ENCODE measurements around the gene EPB41L5. TPM values are rescaled to one million over a fixed set of nuclear protein-coding genes. Genes with fewer than 3 reads are reported as not detected.

EPB41L5 gene
- total and polyA plus RNA-seq, 9 of the 15 experiments (the other 6 are each of a cell fraction or from before 2014, with no cell fraction given): 2.3 to 14.1 (median 8.2) TPM

DNA sequence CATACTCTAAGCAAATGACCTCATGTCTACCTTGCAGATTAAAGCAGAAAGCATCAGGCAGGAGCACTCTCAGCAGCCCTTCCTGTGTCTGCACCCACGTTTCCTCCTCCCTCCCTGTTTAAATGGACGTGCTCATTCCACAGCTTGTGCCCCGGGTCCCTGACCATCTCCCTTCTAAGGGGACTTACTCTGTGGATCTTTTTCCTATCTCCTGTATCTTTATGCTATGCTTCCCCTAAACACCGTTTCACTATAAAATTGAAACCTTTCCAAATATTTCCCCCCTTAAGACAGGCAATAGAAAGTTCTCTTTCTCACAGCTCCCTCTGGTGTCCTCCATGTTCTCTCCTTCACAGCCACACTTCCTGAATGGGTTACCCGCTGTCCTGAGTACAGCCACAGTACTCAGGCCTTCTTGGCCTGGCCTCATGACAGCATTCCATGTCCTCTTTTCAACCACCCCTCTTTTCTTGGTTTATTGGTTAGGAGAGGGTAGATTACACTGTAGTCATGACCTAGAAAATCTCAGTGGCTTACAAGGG, 169.2 kb downstream of the EPB41L5 start (continued):
- TF ChIP-seq, protein P1, sequence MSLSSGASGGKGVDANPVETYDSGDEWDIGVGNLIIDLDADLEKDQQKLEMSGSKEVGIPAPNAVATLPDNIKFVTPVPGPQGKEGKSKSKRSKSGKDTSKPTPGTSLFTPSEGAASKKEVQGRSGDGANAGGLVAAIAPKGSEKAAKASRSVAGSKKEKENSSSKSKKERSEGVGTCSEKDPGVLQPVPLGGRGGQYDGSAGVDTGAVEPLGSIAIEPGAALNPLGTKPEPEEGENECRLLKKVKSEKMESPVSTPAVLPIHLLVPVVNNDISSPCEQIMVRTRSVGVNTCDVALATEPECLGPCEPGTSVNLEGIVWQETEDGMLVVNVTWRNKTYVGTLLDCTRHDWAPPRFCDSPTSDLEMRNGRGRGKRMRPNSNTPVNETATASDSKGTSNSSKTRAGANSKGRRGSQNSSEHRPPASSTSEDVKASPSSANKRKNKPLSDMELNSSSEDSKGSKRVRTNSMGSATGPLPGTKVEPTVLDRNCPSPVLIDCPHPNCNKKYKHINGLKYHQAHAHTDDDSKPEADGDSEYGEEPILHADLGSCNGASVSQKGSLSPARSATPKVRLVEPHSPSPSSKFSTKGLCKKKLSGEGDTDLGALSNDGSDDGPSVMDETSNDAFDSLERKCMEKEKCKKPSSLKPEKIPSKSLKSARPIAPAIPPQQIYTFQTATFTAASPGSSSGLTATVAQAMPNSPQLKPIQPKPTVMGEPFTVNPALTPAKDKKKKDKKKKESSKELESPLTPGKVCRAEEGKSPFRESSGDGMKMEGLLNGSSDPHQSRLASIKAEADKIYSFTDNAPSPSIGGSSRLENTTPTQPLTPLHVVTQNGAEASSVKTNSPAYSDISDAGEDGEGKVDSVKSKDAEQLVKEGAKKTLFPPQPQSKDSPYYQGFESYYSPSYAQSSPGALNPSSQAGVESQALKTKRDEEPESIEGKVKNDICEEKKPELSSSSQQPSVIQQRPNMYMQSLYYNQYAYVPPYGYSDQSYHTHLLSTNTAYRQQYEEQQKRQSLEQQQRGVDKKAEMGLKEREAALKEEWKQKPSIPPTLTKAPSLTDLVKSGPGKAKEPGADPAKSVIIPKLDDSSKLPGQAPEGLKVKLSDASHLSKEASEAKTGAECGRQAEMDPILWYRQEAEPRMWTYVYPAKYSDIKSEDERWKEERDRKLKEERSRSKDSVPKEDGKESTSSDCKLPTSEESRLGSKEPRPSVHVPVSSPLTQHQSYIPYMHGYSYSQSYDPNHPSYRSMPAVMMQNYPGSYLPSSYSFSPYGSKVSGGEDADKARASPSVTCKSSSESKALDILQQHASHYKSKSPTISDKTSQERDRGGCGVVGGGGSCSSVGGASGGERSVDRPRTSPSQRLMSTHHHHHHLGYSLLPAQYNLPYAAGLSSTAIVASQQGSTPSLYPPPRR (CRISPR knock-in tag; IDR thresholded peaks at IDR 0.05; ENCODE audit: borderline replicate concordance): no peak
- TF ChIP-seq PTBP1 (IDR thresholded peaks at IDR 0.05; ENCODE audit: low read depth, low read length) (no peak), ZNF217 (CRISPR knock-in tag; IDR thresholded peaks at IDR 0.05) (no peak), ILK (tag; IDR thresholded peaks at IDR 0.05; ENCODE audit: borderline replicate concordance, low read depth) (no peak), ARID2 (IDR thresholded peaks at IDR 0.05) (no peak), ATF7 (IDR thresholded peaks at IDR 0.05) (peak; percentile 61), NUFIP1 (IDR thresholded peaks at IDR 0.05; ENCODE audit: partially characterized antibody) (no peak), SIN3B (IDR thresholded peaks at IDR 0.05; ENCODE audit: low read depth) (no peak), ZBTB33 (CRISPR knock-in tag; IDR thresholded peaks at IDR 0.05) (no peak), ZNF133 (CRISPR knock-in tag; IDR thresholded peaks at IDR 0.05) (no peak), SP1 (CRISPR knock-in tag; IDR thresholded peaks at IDR 0.05) (no peak), CBFA2T2 (conservative IDR thresholded peaks at IDR 0.05) (no peak), PHF21A (IDR thresholded peaks at IDR 0.05; ENCODE audit: borderline replicate concordance, low read depth) (no peak), ZNF354B (CRISPR knock-in tag; IDR thresholded peaks at IDR 0.05) (no peak), POU5F1 (IDR thresholded peaks at IDR 0.05; ENCODE audit: borderline replicate concordance, low read depth, low read length, partially characterized antibody) (no peak), RAD21 (CRISPR knock-in tag; conservative IDR thresholded peaks at IDR 0.05 in 1 of 2, IDR thresholded peaks at IDR 0.05 in 1 of 2) (peak in 1 of 2 experiments; percentile 36; a peak in 2 of 4 replicates), KHSRP (IDR thresholded peaks at IDR 0.05) (no peak)
